NCI-H146 (cell line): ENCODE measurements around the gene GOLGA5.
"Not testable (repeated sequence)": the region's sequence is repeated elsewhere in the genome, so short reads cannot be mapped to it uniquely, and the experiment has no call there.

Experiments
- DNase-seq: peaks from one replicate; lab custom pipeline; 2025; lab: John Stamatoyannopoulos, UW

GOLGA5 gene

GRCh38 chr14:92820536-92820840, 26.4 kb downstream of the GOLGA5 start:
- DNase-seq = not testable (repeated sequence)

- no peak for DNase-seq
Observed at GRCh38 chr14:92830902-92831301, 36.8 kb downstream of the GOLGA5 start.

GRCh38 chr14:92832137-92832700, 38.1 kb downstream of the GOLGA5 start:
- DNase-seq = peak; percentile 2

- DNase-seq = no peak
Observed at GRCh38 chr14:92841930-92842329, 47.8 kb downstream of the GOLGA5 start.

- no peak for DNase-seq
Observed at GRCh38 chr14:92844204-92844603, 50.1 kb downstream of the GOLGA5 start.

- DNase-seq = no peak
Observed at GRCh38 chr14:92846162-92846897, 52.2 kb downstream of the GOLGA5 start.

- DNase-seq = peak; percentile 16
Observed at GRCh38 chr14:92847278-92847677, 53.2 kb downstream of the GOLGA5 start.

GRCh38 chr14:92847749-92848148, 53.6 kb downstream of the GOLGA5 start:
- no peak for DNase-seq

- DNase-seq = peak; percentile 92
Observed at GRCh38 chr14:92848887-92849286, 54.8 kb downstream of the GOLGA5 start.

GRCh38 chr14:92850492-92850891, 56.4 kb downstream of the GOLGA5 start:
- DNase-seq = no peak

GRCh38 chr14:92853136-92853535, 59.0 kb downstream of the GOLGA5 start:
- DNase-seq = not testable (repeated sequence)

GRCh38 chr14:92860049-92860840, 66.1 kb downstream of the GOLGA5 start:
- no peak for DNase-seq

GRCh38 chr14:92861856-92862745, 68.0 kb downstream of the GOLGA5 start:
- DNase-seq = peak; percentile 48

GRCh38 chr14:92863286-92864080, 69.4 kb downstream of the GOLGA5 start:
- DNase-seq = peak; percentile 93

- no peak for DNase-seq
Observed at GRCh38 chr14:92865674-92866073, 71.6 kb downstream of the GOLGA5 start.

- no peak for DNase-seq
Observed at GRCh38 chr14:92866181-92866752, 72.2 kb downstream of the GOLGA5 start.

- DNase-seq = peak; percentile 59
Observed at GRCh38 chr14:92866901-92867865, 73.1 kb downstream of the GOLGA5 start.

- DNase-seq = no peak
Observed at GRCh38 chr14:92874962-92875661, 81.0 kb downstream of the GOLGA5 start.
